Left lung (tissue), 10 donors: ENCODE measurements around the gene GOLGA2. TPM values are rescaled to one million over a fixed set of nuclear protein-coding genes. Genes with fewer than 3 reads are reported as not detected.
"Not testable (repeated sequence)": the region's sequence is repeated elsewhere in the genome, so short reads cannot be mapped to it uniquely, and the experiment has no call there.

ENCODE experiments used
- ATAC-seq: fragments of 200-7000 bp; cut with Tn5 transposase; one replicate; pipeline ENCODE4 v1.9.1; 2020; ENCODE audit warnings: moderate library complexity
- DNase-seq, 4 donors: peaks; one replicate each; pipeline ENCODE4 v3.0.0-alpha.2; 2013 to 2020
- H3K27ac ChIP-seq, 2 donors: fragments of 200-600 bp; sonication (generic) in 1 of 2; one replicate each; pipeline versions ENCODE4 v1.5.0 to v1.8.0; 2020 to 2021
- H3K27me3 ChIP-seq, 2 donors: fragments of 200-600 bp; sonication (generic) in 1 of 2; one replicate each; pipeline versions ENCODE4 v1.5.0 to v1.8.0; 2020 to 2021
- H3K36me3 ChIP-seq, 2 donors: fragments of 200-600 bp; sonication (generic) in 1 of 2; one replicate each; pipeline versions ENCODE4 v1.5.0 to v1.8.0; 2020 to 2021
- H3K4me1 ChIP-seq, 2 donors: fragments of 200-600 bp; one replicate each; pipeline ENCODE4 v1.8.0; 2021
- H3K4me3 ChIP-seq, 2 donors: fragments of 200-600 bp; sonication (generic) in 1 of 2; one replicate each; pipeline versions ENCODE4 v1.5.0 to v1.8.0; 2020 to 2021; ENCODE audit warnings: mild to moderate bottlenecking in 1 of 2
- H3K9me3 ChIP-seq, 2 donors: fragments of 200-600 bp; sonication (generic) in 1 of 2; one replicate each; pipeline versions ENCODE4 v1.5.0 to v1.8.0; 2020 to 2021
- intact Hi-C, 2 donors: fragments of 100-400 bp; cut with DNase I; formaldehyde crosslinking; loops; one replicate each; pipeline versions ENCODE4 v1.11.2 to v1.14.2; 2022
- polyA plus RNA-seq, 6 donors: library from polyadenylated mRNA; unstranded; fragments of 120-200 nt; gene quantifications; one replicate each; pipeline ENCODE4 v1.2.1, GENCODE V29; 2013; ENCODE audit not compliant: insufficient read length in 6 of 6
- total RNA-seq, 2 donors: library from RNA; stranded (reverse); fragmentation: NEBNext Ultra II Directional; extraction: Animal tissue kit (Norgen Biotek cat#: 25700); gene quantifications; one replicate each; pipeline ENCODE4 v1.2.1, GENCODE V29; 2021
- TF ChIP-seq, protein P1 (sequence below), 2 donors: fragments of 200-600 bp; sonication (generic) in 1 of 2; IDR thresholded peaks; one replicate each; pipeline versions ENCODE4 v1.5.0 to v1.8.0; 2021; ENCODE audit warnings: antibody characterized with exemption in 2 of 2
- donor health status: DM: no; HTN: yes; CAD: no.
- donor health status: DM: no; HTN: no; CAD: no.

GOLGA2 gene
- total and polyA plus RNA-seq, 8 donors = 97.2 to 163 (median 117) TPM

GRCh38 chr9:128231638-128232527 is 43.9 kb downstream of the GOLGA2 start:
- DNase-seq = no peak
- Histone ChIP-seq H3K27ac (no peak overlapping the region), H3K9me3 (no peaks in the 10 kb centered on the region), H3K36me3 (no peaks in the 10 kb centered on the region), H3K4me3 (no peak overlapping the region), H3K27me3 (no peaks in the 10 kb centered on the region), H3K4me1 (no peaks in the 10 kb centered on the region)
- intact Hi-C loops = no loop called here
- TF ChIP-seq, protein P1, sequence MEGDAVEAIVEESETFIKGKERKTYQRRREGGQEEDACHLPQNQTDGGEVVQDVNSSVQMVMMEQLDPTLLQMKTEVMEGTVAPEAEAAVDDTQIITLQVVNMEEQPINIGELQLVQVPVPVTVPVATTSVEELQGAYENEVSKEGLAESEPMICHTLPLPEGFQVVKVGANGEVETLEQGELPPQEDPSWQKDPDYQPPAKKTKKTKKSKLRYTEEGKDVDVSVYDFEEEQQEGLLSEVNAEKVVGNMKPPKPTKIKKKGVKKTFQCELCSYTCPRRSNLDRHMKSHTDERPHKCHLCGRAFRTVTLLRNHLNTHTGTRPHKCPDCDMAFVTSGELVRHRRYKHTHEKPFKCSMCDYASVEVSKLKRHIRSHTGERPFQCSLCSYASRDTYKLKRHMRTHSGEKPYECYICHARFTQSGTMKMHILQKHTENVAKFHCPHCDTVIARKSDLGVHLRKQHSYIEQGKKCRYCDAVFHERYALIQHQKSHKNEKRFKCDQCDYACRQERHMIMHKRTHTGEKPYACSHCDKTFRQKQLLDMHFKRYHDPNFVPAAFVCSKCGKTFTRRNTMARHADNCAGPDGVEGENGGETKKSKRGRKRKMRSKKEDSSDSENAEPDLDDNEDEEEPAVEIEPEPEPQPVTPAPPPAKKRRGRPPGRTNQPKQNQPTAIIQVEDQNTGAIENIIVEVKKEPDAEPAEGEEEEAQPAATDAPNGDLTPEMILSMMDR (IDR thresholded peaks at IDR 0.05) = no peak
- peak; percentile 23 for ATAC-seq

DNA sequence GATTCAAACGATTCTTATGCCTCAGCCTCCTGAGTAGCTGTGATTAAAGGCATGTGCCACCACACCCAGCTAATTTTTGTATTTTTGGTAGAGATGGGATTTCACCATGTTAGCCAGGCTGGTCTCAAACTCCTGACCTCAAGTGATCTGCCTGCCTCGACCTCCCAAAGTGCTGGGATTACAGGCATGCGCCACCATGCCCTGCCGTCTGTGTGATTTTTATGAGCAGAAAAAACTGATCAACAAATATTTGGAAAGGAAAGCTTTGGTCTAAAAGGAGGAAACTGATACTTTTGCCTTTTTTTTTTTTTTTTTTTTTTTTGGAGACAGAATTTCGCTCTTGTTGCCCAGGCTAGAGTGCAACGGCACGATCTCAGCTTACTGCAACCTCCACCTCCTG is 44.9 kb downstream of the GOLGA2 start:
- DNase-seq, H3K36me3 ChIP-seq, H3K4me1 ChIP-seq, ATAC-seq, H3K9me3 ChIP-seq, intact Hi-C loops, H3K27me3 ChIP-seq, H3K4me3 ChIP-seq, H3K27ac ChIP-seq: not testable (repeated sequence)

GRCh38 chr9:128226412-128226801 is 49.4 kb downstream of the GOLGA2 start:
- Histone ChIP-seq H3K9me3 (no peaks in the 10 kb centered on the region), H3K4me3 (no peak overlapping the region), H3K27me3 (no peaks in the 10 kb centered on the region), H3K4me1 (no peaks in the 10 kb centered on the region), H3K36me3 (no peaks in the 10 kb centered on the region), H3K27ac (no peak overlapping the region)
- ATAC-seq (no peak), DNase-seq (no peak)
- TF ChIP-seq, protein P1 (IDR thresholded peaks at IDR 0.05) = no peak
- intact Hi-C loops = no loop called here

DNA sequence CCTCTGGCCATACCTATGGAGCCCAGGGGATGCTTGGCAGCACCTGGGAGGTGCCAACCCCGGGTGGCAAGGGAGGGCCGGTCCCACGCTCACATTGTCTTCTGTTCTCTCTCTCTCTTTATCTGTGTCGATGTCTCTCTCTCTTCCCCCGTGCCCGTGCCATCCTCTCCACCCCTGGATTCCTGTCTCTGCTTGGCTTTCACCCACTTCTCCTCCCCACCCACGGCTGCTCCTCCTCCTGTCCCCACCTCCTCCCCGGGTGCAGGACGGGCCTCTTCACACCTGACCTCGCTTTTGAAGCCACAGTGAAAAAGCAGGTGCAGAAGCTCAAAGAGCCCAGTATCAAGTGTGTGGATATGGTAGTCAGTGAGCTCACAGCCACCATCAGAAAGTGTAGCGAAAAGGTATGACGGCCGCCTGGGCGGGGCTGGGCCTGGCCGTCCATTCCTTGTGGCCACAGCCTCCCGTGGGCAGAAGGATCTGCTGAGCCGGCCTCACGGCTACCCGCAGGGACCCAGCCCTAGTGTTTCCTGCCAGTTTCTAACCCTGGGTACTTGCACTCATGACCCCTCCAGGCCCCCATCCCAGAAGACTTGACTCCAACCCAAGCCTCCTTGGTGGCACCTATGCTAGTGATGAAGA is 49.9 kb downstream of the GOLGA2 start:
- H3K36me3 ChIP-seq = no peaks in the 10 kb centered on the region
- no peak overlapping the region for H3K27ac ChIP-seq
- no peak overlapping the region for H3K4me3 ChIP-seq
- H3K9me3 ChIP-seq = no peaks in the 10 kb centered on the region
- intact Hi-C loops = no loop called here
- H3K27me3 ChIP-seq = no peaks in the 10 kb centered on the region
- ATAC-seq (no peak), DNase-seq (no peak)
- H3K4me1 ChIP-seq = no peaks in the 10 kb centered on the region
- TF ChIP-seq, protein P1 (IDR thresholded peaks at IDR 0.05) = no peak

DNA sequence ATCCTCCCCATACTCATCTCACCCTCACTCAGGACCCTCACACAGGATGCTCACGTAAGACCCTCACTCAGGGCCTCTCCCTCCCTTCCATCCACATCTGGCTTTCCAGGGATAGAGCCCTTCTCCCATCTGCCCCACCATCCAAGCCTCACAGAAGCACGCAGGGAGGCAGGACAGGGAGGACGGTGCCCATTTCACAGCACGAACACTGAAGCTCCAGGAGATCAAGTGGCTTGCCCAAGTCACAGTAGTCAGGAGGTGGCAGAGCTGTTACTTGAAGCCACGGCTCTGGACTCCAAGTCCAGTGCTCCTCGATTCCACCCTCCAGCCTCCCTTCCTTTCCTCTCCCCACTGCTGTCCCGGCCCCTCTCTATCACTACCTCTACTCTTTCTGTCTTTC is 50.9 kb downstream of the GOLGA2 start:
- Histone ChIP-seq H3K4me3 (no peak overlapping the region), H3K4me1 (no peaks in the 10 kb centered on the region), H3K36me3 (no peaks in the 10 kb centered on the region), H3K27ac (no peak overlapping the region), H3K9me3 (no peaks in the 10 kb centered on the region), H3K27me3 (no peaks in the 10 kb centered on the region)
- intact Hi-C loops = no loop called here
- no peak for ATAC-seq
- no peak for DNase-seq
- TF ChIP-seq, protein P1 (IDR thresholded peaks at IDR 0.05) = no peak
